Fibroblast of skin of abdomen (primary cell): ENCODE results near the gene SINHCAF.
A peak's percentile ranks its signal among the peaks of the same experiment; 100 is the strongest.
"Not testable (repeated sequence)": the region's sequence is repeated elsewhere in the genome, so short reads cannot be mapped to it uniquely, and the experiment has no call there.

Source experiments
- DNase-seq: peaks from one replicate; pipeline ENCODE4 v3.0.0-alpha.2; 2013

The SINHCAF gene

GRCh38 chr12:31306866-31307265 is 19.1 kb downstream of the SINHCAF start:
- no peak for DNase-seq

DNA sequence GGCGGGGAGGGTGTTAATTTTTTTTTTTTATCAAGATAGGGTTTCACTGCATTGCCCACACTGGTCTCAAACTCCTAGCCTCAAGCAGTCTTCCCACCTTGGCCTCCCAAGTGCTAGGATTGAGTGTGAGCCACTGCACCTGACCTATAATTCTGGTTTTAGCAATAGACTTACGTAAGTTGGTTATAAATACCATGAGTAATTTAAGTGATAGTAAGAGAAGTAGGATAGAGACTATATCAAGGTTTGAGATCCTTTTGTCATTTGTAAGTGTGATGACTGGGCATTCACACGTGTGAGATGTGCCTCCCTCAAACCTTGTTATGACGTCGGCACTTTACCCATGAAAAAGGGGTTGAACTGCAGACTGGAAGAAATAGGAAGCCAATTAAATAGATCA is 22.5 kb downstream of the SINHCAF start:
- DNase-seq = no peak

- DNase-seq = no peak
These were observed 24.6 kb downstream of the SINHCAF start for GRCh38 chr12:31301311-31301710.

DNA sequence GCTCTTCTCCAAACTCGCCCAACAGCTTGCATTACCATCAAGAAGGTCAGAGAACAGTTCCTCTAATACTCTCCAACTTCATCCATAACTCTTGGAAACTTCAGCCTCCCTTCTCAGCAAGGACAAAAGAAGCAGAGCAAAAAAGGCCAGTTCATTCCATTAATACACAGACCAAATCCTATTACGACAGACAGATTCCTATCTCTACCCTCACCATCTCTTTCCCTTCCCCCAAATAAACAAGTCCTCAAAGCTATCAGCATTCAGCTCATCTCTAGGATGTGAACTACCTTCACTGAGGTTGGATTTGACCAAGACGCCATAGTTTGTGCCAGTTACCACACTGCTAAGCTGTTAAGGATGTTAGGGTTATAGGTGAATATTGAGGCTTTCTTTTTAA is 25.2 kb downstream of the SINHCAF start:
- no peak for DNase-seq

GRCh38 chr12:31300341-31300740 is 25.6 kb downstream of the SINHCAF start:
- no peak for DNase-seq

DNA sequence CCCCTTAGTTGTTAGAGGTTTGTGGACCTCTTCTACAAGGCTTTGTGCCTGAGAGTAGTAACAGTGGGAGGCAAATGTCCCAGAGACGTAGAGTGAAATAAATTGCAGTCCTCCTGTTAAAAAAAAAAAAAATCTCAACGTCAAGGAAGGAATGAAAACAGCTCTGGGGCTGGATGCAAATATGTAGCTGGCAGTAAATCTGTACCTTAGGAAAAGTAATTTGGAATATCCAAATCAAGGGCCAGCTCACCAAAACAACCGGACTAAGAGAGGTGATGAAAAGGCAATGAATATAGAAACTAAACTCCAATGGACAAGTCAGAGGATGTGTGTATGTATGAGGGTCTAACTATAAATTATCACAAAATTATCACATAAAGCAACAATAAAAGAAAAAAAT is 27.0 kb downstream of the SINHCAF start:
- no peak for DNase-seq

- no peak for DNase-seq
These were observed 27.4 kb downstream of the SINHCAF start for GRCh38 chr12:31298515-31298910.

- DNase-seq = no peak
These were observed 28.1 kb downstream of the SINHCAF start for GRCh38 chr12:31297572-31298514.

DNA sequence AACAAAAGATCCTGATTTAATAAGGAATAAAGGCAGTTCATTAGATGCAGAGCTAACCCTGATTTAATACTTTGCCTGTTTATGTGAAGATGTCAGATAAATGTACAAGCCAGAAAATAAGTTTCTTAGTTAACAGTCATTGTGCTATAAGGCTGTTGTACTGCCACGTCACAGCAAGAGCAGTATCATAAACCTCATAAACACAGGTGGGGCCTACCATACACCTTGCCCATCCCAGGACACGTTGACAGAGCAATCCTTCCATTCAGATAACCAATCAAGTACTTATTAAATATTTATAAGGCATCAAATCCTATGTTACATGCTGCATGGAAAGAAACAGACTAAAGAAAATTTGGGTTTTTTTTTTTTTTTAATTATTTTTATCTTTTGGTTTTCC is 36.5 kb downstream of the SINHCAF start:
- DNase-seq = no peak

- DNase-seq = no peak
These were observed 37.6 kb downstream of the SINHCAF start for GRCh38 chr12:31288381-31288780.

- DNase-seq = peak; percentile 9
These were observed 45.8 kb downstream of the SINHCAF start for GRCh38 chr12:31280183-31280582.

DNA sequence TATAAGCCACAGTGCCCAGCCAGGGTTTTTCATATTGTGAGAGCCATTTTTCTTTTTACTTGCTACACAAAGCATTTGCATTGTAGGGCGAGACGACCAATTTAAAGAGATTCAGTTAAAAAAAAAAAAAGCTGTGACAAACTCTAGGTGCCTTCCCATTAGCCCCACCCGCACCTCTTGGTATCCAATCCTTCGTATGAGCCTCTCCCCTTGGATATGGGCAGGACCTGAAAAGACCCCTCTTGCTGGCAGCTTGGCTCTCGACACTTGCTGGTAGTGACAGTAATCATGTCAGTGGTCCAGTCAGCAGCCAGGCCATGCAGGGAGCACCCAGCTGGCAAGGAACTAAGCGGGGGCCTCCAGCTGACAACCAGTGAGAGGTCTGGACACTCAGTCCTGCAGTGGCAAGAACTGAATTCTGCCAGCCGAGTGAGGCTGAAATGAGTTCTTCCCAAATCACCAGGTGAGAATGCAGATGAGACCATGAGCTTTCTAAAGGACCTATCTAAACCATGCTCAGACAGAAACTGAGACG is 46.5 kb downstream of the SINHCAF start:
- DNase-seq = no peak

DNA sequence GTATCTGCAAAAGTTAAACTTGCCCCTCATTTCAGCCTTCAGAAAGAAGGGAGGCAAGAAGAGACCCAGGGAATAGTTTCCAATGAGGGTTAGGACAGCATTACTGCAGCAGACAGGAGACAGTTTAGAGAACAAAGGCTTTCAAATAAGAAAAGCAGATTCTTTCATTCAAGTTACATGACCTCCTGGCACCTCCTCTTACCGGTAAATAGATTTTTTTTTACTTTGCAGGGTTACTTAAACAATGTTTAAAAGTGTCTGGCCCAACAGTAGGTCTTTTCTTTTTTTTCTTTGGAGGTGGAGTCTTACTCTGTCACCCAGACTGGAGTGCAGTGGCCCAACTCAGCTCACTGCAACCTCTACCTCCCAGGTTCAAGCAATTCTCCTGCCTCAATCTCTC is 47.1 kb downstream of the SINHCAF start:
- DNase-seq = no peak

DNA sequence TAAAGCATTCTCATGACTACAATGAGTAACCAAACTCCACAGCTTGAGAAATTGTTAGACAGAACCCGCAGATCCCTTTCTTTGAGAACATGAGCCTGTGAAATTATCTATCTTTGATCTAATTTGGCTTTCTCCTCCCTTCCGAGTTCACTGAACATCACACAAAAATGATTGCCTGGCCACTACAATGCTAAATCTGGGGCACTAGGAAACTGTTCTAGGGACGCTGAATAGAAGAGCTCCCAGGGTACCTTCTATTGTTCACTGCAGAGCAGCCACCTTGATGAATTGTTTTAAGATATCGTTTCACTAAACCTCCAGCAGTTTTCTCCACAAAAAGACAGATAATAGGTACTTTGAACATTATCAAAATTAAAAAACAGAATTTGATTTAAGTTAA is 47.5 kb downstream of the SINHCAF start:
- no peak for DNase-seq

GRCh38 chr12:31277081-31277480 is 48.9 kb downstream of the SINHCAF start:
- no peak for DNase-seq

GRCh38 chr12:31275491-31275890 is 50.5 kb downstream of the SINHCAF start:
- no peak for DNase-seq

GRCh38 chr12:31274520-31275300 is 51.2 kb downstream of the SINHCAF start:
- no peak for DNase-seq

DNA sequence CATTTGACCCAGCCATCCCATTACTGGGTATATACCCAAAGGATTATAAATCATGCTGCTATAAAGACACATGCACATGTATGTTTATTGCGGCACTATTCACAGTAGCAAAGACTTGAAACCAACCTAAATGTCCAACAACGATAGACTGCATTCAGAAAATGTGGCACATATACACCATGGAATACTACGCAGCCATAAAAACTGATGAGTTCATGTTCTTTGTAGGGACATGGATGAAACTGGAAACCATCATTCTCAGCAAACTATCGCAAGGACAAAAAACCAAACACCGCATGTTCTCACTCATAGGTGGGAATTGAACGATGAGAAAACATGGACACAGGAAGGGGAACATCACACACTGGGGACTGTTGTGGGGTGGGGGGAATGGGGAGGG is 52.2 kb downstream of the SINHCAF start:
- DNase-seq = not testable (repeated sequence)

DNA sequence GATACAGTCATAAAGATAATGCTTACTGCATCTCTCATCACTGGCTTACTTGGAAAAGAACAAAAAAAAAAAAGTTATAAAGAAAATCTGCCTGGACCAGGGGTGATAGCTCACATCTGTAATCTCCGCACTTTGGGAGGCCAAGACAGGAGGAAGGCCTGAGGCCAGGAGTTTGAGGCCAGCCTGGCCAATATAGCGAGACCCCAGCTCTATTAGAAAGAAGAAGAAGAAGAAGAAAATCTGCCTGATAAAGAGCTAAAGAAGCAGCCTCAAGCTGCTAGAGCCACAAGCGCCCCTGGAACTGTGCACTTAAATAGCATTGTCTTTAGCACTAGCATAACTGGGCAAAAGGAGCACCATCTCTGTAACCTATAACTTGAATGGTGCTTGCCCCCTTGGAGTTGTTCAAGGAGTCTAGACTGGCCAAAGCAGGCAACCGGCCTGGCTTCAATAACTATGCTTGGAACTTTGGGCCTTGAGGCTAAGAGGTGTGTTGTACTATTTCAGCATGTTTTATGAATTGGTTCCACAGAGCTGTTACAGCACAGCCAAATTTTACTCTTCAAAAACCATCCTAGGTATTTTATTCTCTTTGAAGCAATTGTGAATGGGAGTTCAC is 53.2 kb downstream of the SINHCAF start:
- DNase-seq = no peak

DNA sequence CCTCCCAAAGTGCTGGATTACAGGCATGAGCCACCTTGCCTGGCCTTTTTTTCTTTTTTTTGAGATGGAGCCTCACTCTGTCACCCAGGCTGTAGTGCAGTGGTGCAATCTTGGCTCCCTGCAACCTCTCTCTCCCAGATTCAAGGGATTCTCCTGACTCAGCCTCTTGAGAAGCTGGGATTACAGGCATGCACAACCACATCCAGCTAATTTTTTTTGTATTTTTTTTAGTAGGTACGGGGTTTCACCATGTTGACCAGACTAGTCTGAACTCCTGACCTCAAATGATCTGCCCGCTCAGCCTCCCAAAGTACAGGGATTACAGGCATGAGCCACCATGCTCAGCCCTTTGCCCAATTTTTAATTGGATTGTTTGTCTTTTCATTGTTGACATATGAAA is 58.0 kb downstream of the SINHCAF start:
- DNase-seq = peak; percentile 4

DNA sequence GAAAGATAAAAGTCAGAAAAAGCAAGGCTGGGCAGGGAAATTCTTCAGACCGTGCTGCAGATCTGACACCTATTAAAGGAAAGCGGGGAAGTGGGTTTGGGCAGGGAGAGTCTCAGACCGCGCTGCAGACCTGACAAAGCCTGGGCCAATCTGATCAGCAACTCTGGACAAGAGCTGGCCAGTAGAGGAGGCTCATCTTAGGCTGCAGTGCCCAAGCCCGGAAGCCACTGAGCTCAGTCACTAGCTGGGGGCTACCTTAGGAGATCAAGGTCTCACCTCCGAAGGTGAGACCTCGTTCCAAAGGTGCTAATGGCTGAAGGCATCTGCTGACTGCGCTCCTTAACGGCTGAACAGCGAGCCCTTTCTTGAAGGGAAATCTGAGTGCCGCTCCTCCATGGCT is 60.2 kb downstream of the SINHCAF start:
- DNase-seq = no peak

DNA sequence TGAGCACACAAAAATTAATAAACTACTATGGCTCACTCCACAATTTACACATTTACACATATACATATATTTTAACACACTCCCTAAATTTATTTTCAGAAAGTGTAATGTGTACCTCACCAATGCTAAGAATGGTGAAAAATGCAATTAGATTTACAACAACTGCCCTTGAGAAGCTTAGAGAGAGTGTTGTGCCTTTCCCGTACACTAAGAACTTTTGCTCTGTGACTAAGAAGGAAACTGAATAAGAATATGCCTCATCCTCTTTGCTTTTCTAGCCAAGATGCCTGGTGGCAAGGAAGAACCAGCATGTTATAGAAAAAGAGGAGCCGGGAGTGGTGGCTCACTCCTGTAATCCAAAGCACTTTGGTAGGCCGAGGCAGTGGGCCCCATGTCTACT is 62.3 kb downstream of the SINHCAF start:
- DNase-seq = no peak

GRCh38 chr12:31261744-31262143 is 64.2 kb downstream of the SINHCAF start:
- no peak for DNase-seq
